B cell (primary cell): ENCODE data around the gene CTTNBP2NL. TPM values are rescaled to one million over a fixed set of nuclear protein-coding genes. Genes with fewer than 3 reads are reported as not detected.

Source experiments
- ATAC-seq: fragments of 200-7000 bp; cut with Tn5 transposase; one replicate; pipeline ENCODE4 v1.10.0; 2021; ENCODE audit warnings: low read depth, mild to moderate bottlenecking, moderate number of reproducible peaks, moderate library complexity
- CTCF ChIA-PET: fragments of 350-600 bp; sonication (Branson Sonifier 250); formaldehyde crosslinking; loops from one replicate; lab custom pipeline; 2021; ENCODE audit warnings: antibody characterized with exemption, inconsistent platforms; lab: Charles Lee
- POLR2A ChIA-PET: fragments of 350-600 bp; sonication (Branson Sonifier 250); formaldehyde crosslinking; loops from one replicate; lab custom pipeline; 2021; ENCODE audit warnings: antibody characterized with exemption; lab: Charles Lee
- DNase-seq: peaks from one replicate; pipeline ENCODE4 v3.0.0; 2013
- H2AFZ ChIP-seq: 2 replicates; pipeline ENCODE4 v1.6.1; 2012; ENCODE audit warnings: mild to moderate bottlenecking, low read depth, low read length; ENCODE audit not compliant: insufficient read depth, poor library complexity, severe bottlenecking
- H3K27ac ChIP-seq, 2 donors: 1 replicate in 1 of 2; 2 replicates in 1 of 2; pipeline ENCODE4 v1.5.1; 2012 to 2013; ENCODE audit warnings: low read length in 2 of 2, mild to moderate bottlenecking in 2 of 2, moderate library complexity in 1 of 2
- H3K27me3 ChIP-seq, 4 experiments: fragments of 200-600 bp in 1 of 4; sonication (generic) in 1 of 4; replicated peaks in 1 of 4; 1 replicate in 2 of 4; 2 replicates in 2 of 4; pipeline versions ENCODE4 v1.6.1 to v1.7.0; 2013 to 2016; ENCODE audit warnings: low read length in 3 of 4, mild to moderate bottlenecking in 2 of 4, mixed read lengths in 1 of 4, moderate library complexity in 1 of 4; ENCODE audit not compliant: insufficient read depth in 4 of 4, control insufficient read depth in 3 of 4; ENCODE audit errors: control extremely low read depth in 1 of 4
- H3K36me3 ChIP-seq, 2 experiments: replicated peaks in 1 of 2; 1 replicate in 1 of 2; 2 replicates in 1 of 2; pipeline versions ENCODE4 v1.6.1 to v1.7.1; 2013; ENCODE audit warnings: low read length in 1 of 2; ENCODE audit not compliant: insufficient read depth in 2 of 2, control insufficient read depth in 1 of 2; ENCODE audit errors: control extremely low read depth in 1 of 2, extremely low read depth in 1 of 2
- H3K4me1 ChIP-seq, 2 donors: fragments of 200-600 bp in 1 of 2; sonication (generic) in 1 of 2; 1 replicate in 1 of 2; 2 replicates in 1 of 2; pipeline versions ENCODE4 v1.5.1 to v1.6.1; 2013 to 2017; ENCODE audit warnings: low read length in 2 of 2; ENCODE audit not compliant: control insufficient read depth in 2 of 2, insufficient read depth in 2 of 2
- H3K4me2 ChIP-seq: replicated peaks from 2 replicates; pipeline ENCODE3; 2012; ENCODE audit warnings: mild to moderate bottlenecking, low read depth, low read length; ENCODE audit not compliant: poor library complexity, severe bottlenecking
- H3K4me3 ChIP-seq, 5 experiments: fragments of 200-600 bp in 1 of 5; sonication (generic) in 1 of 5; 1 replicate in 3 of 5; 2 replicates in 2 of 5; pipeline versions ENCODE4 v1.5.1 to v1.7.0; 2011 to 2016; ENCODE audit warnings: low read length in 4 of 5, mild to moderate bottlenecking in 4 of 5, low read depth in 2 of 5, control low read depth in 1 of 5, moderate library complexity in 1 of 5; ENCODE audit not compliant: insufficient read depth in 1 of 5; ENCODE audit errors: control extremely low read depth in 1 of 5, extremely low read depth in 1 of 5
- H3K79me2 ChIP-seq: fragments of 200-600 bp; sonication (generic); one replicate; pipeline ENCODE4 v1.6.0; 2016; ENCODE audit warnings: low read length; ENCODE audit not compliant: control insufficient read depth, insufficient read depth
- H3K9ac ChIP-seq: fragments of 200-600 bp; sonication (generic); 2 replicates; pipeline ENCODE4 v1.6.1; 2017; ENCODE audit warnings: mild to moderate bottlenecking, low read length, moderate library complexity
- H3K9me3 ChIP-seq, 3 donors: one replicate each; pipeline versions ENCODE4 v1.6.1 to v1.7.1; 2013; ENCODE audit warnings: low read length in 2 of 3; ENCODE audit not compliant: control insufficient read depth in 2 of 3, insufficient read depth in 1 of 3; ENCODE audit errors: control extremely low read depth in 1 of 3
- H4K20me1 ChIP-seq: 2 replicates; pipeline ENCODE4 v1.6.0; 2012; ENCODE audit warnings: mild to moderate bottlenecking, low read length; ENCODE audit not compliant: insufficient read depth, control insufficient read depth, poor library complexity, severe bottlenecking
- H3K27ac Mint-ChIP-seq: one replicate; pipeline ENCODE4 v1.8.0; 2021; ENCODE audit warnings: mixed read lengths
- H3K27me3 Mint-ChIP-seq: one replicate; pipeline ENCODE4 v1.8.0; 2021; ENCODE audit warnings: mixed read lengths
- H3K4me1 Mint-ChIP-seq: one replicate; pipeline ENCODE4 v1.8.0; 2021; ENCODE audit warnings: mixed read lengths
- H3K4me3 Mint-ChIP-seq: one replicate; pipeline ENCODE4 v1.8.0; 2021; ENCODE audit warnings: mixed read lengths
- H3K9me3 Mint-ChIP-seq: one replicate; pipeline ENCODE4 v1.8.0; 2022; ENCODE audit warnings: mixed read lengths; ENCODE audit not compliant: insufficient read depth
- CTCF ChIP-seq: fragments of 200-600 bp; IDR thresholded peaks from one replicate; pipeline ENCODE4 v1.8.0; 2022; ENCODE audit warnings: antibody characterized with exemption, mild to moderate bottlenecking
- EZH2 ChIP-seq: IDR thresholded peaks from 2 replicates; pipeline ENCODE4 v1.6.1; 2012; ENCODE audit warnings: borderline replicate concordance, low read depth, mild to moderate bottlenecking, moderate library complexity, low read length; ENCODE audit not compliant: insufficient read depth, poor library complexity, severe bottlenecking
- WGBS: methylation state at CpG from one replicate; pipeline ENCODE4 v1.1.5; 2013; ENCODE audit warnings: missing lambda C conversion rate; ENCODE audit not compliant: insufficient coverage; 5-methylcytosine and 5-hydroxymethylcytosine counted together
- intact Hi-C: fragments of 100-400 bp; cut with micrococcal nuclease; formaldehyde crosslinking; loops from one replicate; pipeline ENCODE4 v1.10.0; 2022
- polyA plus RNA-seq: library from polyadenylated mRNA; depleted of rRNA; stranded (reverse); fragments of >200 nt; gene quantifications from 2 replicates; pipeline ENCODE4 v1.2.3, GENCODE V29; 2012
- total RNA-seq, 2 donors: library from RNA; stranded (reverse); fragments of 120-200 nt in 1 of 2; gene quantifications; 1 replicate in 1 of 2; 2 replicates in 1 of 2; pipeline versions ENCODE4 v1.2.3 to v1.2.4, GENCODE V29; 2013 to 2022

The CTTNBP2NL gene
- total and polyA plus RNA-seq, 2 donors (not counting 1 experiment from before 2014, with no cell fraction given), result 0.46 to 28.9 TPM

- Mint-ChIP-seq H3K4me3 (no peak overlapping the region), H3K27ac (no peak overlapping the region), H3K27me3 (peaks cover 38% of the 10 kb centered on the region), H3K9me3 (no peaks in the 10 kb centered on the region), H3K4me1 (no peaks in the 10 kb centered on the region)
- H3K9ac ChIP-seq, result no peak overlapping the region
- H3K4me3 ChIP-seq, result no peak overlapping the region
- no peak overlapping the region for H3K4me2 ChIP-seq
- no peak for TF ChIP-seq CTCF
- no peaks in the 10 kb centered on the region for H4K20me1 ChIP-seq
- DNase-seq, result no peak
- ChIA-PET POLR2A (no interaction called here), CTCF (interaction anchor here (1.3 to 2.7 kb wide), 3 partner anchors 9 to 118 kb away, joined by 3 to 10 read pairs (median 4); no protein-coding TSS in a partner anchor)
- intact Hi-C loops, result no loop called here
- no peaks in the 10 kb centered on the region for H3K79me2 ChIP-seq
- no peaks in the 10 kb centered on the region for H3K36me3 ChIP-seq
- no peak overlapping the region for H2AFZ ChIP-seq
- H3K4me1 ChIP-seq, result no peaks in the 10 kb centered on the region
- H3K9me3 ChIP-seq, result peaks cover 0 to 3% (median 0%) of the 10 kb centered on the region in 3 donors
- H3K27me3 ChIP-seq, result no peaks in the 10 kb centered on the region
- no peak overlapping the region for H3K27ac ChIP-seq
- WGBS, result 11% methylated on average over 1 of the region's 1 CpG
- ATAC-seq, result no peak
These were observed 96.1 kb downstream of the CTTNBP2NL start for GRCh38 chr1:112492076-112492475.

DNA sequence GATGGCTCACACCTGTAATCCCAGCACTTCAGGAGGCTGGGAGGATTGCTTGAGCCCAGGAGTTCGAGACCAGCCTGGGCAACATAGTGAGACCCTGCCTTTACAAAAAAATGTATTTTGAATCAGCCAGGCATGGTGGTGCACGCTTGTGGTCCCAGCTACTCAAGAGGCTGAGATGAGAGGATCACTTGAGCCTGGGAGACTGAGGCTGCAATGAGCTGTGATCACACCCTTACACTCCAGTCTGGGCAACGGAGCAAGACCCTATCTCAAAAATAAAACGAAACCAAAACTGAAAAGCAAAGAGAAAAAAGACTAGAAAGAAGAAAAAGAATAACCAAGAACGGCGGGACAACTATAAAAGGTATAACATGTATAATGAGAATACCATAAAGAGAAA lies 97.3 kb downstream of the CTTNBP2NL start:
- Histone ChIP-seq H2AFZ (no peak overlapping the region), H4K20me1 (no peaks in the 10 kb centered on the region), H3K79me2 (no peaks in the 10 kb centered on the region), H3K4me1 (no peaks in the 10 kb centered on the region), H3K9me3 (peaks cover 0 to 3% (median 0%) of the 10 kb centered on the region in 3 donors), H3K27me3 (peaks cover 0 to 4% (median 0%) of the 10 kb centered on the region in 4 experiments), H3K4me3 (no peak overlapping the region), H3K27ac (no peak overlapping the region), H3K9ac (no peak overlapping the region), H3K36me3 (no peaks in the 10 kb centered on the region), H3K4me2 (no peak overlapping the region)
- DNase-seq (no peak), ATAC-seq (no peak)
- Mint-ChIP-seq H3K4me1 (no peaks in the 10 kb centered on the region), H3K27ac (no peak overlapping the region), H3K9me3 (no peaks in the 10 kb centered on the region), H3K4me3 (no peak overlapping the region), H3K27me3 (peaks cover 49% of the 10 kb centered on the region)
- no peak for TF ChIP-seq CTCF
- TF ChIP-seq EZH2, result no peak
- POLR2A ChIA-PET, result no interaction called here
- CTCF ChIA-PET, result interaction anchor here (1.5 to 2.7 kb wide), 2 partner anchors 8 to 10 kb away, joined by 3 to 10 read pairs; no protein-coding TSS in a partner anchor
- 83% methylated on average over 2 of the region's 6 CpGs for WGBS
- intact Hi-C loops, result no loop called here
